NCI-H1930 (cell line): ENCODE results near the gene CHN1.

ENCODE experiments used
- DNase-seq, 2 experiments: peaks; one replicate each; lab custom pipeline; 2025; lab: John Stamatoyannopoulos, UW

Gene CHN1

GRCh38 chr2:174870787-174871186, 134.4 kb downstream of the CHN1 start:
- no peak for DNase-seq

DNA sequence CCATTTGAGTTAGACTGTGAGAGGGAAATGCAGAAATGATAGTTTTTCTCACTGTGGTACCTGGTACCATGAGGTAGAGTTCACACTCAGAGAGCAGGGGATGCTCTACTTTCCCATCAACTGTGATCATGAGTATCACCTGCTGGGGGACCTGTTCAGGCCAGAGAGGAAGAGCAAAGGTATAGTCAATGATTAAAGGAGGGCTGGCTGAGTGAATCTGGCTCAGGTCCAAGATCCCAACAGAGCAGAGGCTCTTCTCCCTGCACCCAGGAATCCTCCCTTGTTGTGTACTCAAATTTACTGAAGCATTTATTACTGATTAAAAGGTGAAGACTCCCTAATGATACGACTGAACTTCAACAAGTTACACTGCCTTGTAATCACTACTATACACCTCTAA, 136.3 kb downstream of the CHN1 start:
- DNase-seq: no peak

- DNase-seq: no peak
Measured at GRCh38 chr2:174866421-174866820, 138.8 kb downstream of the CHN1 start.

- DNase-seq: no peak
Measured at GRCh38 chr2:174863183-174863582, 142.0 kb downstream of the CHN1 start.

DNA sequence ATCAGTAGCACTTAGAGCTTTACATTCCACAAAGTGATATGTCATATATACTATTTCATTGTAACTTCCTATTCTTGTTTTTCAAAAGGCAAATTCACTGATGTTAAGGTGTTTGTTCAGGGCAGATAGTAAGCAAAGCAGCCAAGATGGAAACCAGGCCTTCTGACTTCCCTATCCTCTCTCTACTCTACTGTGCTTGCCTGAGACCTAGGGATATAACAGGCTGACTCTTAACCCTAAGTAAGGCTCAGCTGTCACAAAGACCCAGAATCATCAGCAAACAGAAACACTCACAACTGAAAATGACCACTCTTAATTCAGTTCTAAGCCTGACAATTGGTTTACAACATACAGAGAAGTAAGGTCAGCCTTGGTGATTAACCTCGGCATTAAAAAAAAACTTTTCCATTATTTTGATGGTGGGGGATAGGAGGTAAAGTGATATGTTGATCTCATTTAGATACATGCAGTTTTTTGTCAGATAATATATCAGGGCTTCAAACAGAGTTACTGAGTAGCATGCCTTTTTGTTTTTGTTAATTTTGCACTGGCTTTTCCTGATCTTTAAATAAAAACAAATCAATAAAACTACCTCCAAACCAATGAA, 145.5 kb downstream of the CHN1 start:
- no peak for DNase-seq

GRCh38 chr2:174858745-174859144, 146.4 kb downstream of the CHN1 start:
- no peak for DNase-seq

GRCh38 chr2:174856447-174856846, 148.7 kb downstream of the CHN1 start:
- DNase-seq: no peak

GRCh38 chr2:174846941-174847938, 157.9 kb downstream of the CHN1 start:
- DNase-seq: no peak

DNA sequence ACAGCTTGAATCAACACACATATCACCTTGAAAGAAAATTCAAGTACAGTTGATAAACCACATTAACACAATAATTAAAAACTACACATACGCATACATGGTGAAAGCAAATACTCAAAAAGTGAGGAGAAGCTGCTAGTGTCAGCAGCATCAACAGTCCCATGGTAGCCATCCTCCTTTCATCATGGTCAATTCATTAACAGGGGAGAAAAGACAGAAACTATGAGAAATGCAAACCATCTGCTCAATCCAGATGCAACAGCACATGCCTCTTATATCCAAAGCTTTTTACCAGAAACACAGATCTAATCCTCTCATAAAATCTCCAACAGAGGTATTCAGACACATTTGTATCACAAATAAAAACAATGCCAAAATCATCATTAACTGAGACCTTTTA, 159.0 kb downstream of the CHN1 start:
- DNase-seq: no peak

DNA sequence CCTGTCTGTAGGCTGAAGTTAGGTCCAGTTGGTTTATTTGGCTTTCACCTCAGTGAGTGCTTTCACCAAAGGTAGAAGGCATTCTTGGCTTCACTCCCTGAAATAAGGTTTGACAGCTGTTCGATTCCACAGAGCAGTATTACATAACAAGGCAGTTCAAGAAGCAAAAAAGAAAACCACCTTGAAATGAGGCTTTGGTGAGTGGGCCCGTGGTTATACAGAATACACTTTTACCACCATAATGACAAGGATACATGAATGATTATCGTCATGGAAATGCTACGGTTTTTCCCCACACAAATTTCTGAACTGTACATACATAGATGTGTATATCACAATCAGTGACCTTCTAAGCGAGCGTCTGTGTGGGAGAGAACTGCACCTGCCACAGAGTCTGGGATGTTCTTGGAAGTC, 160.9 kb downstream of the CHN1 start:
- no peak for DNase-seq

DNA sequence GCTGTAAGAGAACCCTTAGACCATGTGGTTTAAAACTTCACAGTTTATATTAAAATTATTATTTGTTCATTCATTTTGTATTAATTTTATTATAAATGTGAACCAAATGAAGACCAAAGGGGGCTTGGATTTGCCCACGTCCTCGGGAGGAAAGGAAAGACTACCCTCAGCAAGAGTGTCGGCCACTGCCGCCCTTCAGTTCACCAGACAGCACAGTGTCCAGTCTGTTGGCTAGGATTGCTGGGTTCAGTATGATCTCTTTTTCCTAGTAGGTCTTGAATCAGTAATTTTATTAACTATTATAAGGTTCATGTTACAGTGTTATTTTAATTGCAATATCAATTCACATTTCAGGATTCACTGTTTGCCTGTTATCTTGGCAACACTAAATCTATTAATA, 162.7 kb downstream of the CHN1 start:
- no peak for DNase-seq

DNA sequence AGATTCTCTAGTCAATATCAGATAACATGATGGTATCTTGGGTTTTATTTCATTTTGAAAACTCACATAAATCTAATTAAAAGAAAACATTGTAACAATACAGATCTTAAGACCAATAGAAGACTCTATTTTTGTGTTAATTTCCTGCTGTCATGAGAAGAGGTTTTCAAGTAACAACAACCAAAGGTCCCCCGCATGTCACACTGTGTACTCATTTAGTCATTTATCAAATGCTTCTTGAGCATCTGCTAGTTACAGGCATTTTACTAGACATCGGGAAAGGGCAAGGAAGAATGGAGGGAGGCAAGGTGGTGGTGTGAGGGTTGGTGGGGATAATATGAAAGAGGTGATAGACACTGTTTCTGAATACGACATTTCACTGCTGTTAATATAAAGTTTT, 163.2 kb downstream of the CHN1 start:
- no peak for DNase-seq

GRCh38 chr2:174841350-174841749, 163.8 kb downstream of the CHN1 start:
- no peak for DNase-seq

DNA sequence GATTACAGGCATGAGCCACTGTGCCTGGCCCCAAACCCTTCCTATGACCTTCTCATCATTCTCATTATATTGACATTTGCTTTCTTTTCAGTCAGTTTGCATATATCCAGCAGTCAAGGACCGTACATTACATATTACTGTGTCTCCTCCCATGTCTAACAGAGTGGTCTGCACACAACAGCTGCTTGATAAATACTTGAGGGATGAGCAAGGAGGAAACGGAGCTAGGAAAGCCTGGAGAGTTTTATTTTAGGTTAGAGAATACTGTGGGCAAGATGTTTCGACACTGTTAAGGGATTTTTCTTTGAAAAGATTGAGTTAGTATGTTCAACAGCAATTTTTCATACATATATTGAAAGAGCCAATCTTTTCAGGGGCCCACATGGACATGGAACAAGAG, 164.7 kb downstream of the CHN1 start:
- no peak for DNase-seq

GRCh38 chr2:174839662-174840061, 165.5 kb downstream of the CHN1 start:
- DNase-seq: no peak

DNA sequence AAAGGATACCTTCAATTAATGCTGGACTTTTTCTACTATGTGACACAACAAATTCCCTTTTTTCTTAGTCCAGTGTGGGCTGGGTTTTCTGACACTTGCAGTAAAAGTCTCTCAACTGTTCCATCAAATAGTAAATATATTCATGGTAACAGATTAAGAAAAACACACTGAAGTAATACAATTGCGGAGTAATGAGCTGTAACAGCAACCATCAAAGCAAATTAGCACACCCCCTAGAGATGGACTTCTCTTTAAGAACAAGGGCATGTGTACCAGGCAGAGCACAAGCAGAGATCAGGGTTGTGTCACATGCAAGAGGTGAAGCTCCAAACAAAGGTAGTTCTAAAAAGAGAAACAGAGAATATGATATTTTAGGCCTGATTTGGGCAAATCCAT, 168.2 kb downstream of the CHN1 start:
- DNase-seq: no peak

GRCh38 chr2:174836377-174836994, 168.7 kb downstream of the CHN1 start:
- DNase-seq: no peak

DNA sequence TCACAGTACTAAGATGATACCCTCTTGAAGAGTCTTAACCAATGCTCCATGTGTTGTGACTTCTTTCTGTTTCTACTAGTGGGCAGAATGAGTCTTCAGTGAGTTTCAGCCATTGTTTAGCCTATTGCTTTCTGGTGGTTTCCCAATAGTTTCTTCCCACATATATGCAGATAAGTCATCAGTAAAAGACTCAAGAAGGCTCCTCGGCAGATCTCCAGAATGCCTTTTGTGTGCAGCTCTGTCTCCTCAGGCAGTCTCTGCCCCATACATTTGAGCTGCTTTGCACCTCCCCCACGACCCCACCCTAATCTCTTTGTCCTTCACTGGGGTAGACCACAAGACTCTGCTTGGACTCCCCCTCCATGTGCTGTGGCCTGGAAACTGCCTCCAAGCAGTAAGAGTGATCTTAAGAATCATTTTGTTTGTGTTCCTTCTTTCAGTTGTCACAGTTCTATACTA, 169.4 kb downstream of the CHN1 start:
- no peak for DNase-seq

DNA sequence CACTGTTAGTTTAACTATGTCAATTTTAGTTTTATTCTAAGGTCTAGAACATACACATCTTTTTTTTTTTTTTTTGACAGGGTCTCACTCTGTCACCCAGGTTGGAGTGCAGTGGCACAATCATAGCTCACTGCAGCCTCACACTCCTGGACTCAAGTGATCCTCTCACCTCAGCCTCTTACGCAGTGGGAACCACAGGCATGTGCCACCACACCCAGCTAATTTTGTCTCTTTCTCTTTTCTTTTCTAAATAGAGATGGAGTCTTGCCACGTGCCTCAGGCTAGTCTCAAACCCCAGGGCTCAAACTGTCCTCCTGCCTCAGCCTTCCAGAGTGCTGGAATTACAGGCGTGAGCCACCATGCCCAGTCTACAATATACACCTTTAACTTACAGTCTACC, 171.4 kb downstream of the CHN1 start:
- DNase-seq: no peak

GRCh38 chr2:174830561-174830960, 174.6 kb downstream of the CHN1 start:
- no peak for DNase-seq

DNA sequence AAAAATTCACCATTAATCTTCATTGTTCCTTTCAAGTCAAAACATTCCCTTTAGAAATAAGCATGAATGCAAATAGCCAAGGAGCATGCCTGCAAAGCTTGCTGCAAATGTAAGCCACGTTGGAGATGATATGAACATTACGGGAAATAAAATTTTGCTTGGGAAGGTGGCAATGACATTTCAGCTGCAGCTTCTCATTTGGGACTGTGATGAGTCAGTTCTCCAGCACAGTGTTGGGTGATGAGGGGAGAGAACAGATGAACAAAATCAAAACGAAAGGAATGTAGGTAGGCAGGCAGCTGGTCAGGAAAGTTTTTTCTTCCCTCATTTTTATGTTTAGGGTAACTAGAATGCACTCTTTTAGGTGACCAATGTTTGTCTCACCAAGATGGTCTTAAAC, 175.6 kb downstream of the CHN1 start:
- no peak for DNase-seq

DNA sequence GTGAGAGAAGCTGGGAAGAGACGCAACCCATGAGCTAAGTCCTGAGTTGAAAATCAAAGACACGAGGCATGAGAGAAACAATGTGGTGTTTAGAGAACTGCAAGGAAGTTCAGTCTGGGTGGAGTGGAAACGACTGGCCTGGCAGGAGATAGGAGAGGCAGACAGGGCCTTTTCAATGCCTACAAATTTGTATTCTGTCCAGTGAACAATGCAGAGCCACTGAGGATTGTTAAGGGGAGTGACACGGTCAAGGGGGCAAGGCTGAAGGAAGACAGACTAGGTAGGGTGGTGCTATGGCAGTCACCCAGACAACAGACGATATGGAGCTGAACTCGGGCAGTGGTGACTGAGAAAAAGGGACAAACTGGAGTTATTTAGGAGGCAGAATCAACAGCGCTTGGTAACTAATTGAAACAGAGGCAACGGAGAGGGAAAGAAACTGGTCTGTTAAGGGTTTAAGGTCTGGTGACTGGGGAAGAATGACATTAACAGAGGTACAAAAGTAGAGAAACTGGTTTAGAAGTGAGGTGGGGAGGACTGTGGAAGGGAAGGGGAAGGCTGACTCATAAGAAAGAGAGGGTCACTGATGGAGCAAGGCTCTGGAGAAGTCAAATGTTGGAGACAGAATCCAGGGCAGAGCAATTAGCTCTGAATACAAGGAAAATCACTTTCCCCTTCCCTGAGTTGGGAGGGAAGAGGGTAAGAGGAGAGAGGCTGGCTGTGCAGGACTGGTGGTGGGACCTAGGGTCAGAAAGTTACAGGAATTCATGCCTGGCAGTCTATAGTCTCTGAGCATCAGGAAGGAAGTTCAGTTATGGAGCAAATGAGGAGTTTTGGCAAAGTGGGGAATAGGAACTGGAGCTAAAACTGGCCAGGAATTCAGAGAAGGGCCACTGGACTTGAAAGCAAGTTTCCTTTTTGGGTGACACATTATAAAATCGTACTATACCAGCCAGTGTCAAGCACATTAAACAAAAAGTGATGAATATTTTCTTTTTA, 177.5 kb downstream of the CHN1 start:
- no peak for DNase-seq
